Esophagus muscularis mucosa (tissue), 4 donors: ENCODE data around the gene RAB3A. TPM values are rescaled to one million over a fixed set of nuclear protein-coding genes. Genes with fewer than 3 reads are reported as not detected.
A peak's percentile ranks its signal among the peaks of the same experiment; 100 is the strongest.

ENCODE experiments used
- DNase-seq: peaks from one replicate; pipeline ENCODE4 v3.0.0-alpha.2; 2017; ENCODE audit errors: extremely low spot score
- H3K27ac ChIP-seq, 4 donors: fragments of 200-600 bp; sonication (generic); replicated peaks in 1 of 4; 1 replicate in 3 of 4; 2 replicates in 1 of 4; pipeline ENCODE4 v1.5.1; 2016 to 2019; ENCODE audit warnings: mild to moderate bottlenecking in 1 of 4
- H3K27me3 ChIP-seq, 4 donors: fragments of 200-600 bp; sonication (generic); one replicate each; pipeline versions ENCODE4 v1.5.1 to v1.6.0; 2016 to 2019
- H3K36me3 ChIP-seq, 4 donors: fragments of 200-600 bp; sonication (generic); one replicate each; pipeline ENCODE4 v1.5.1; 2016 to 2019
- H3K4me1 ChIP-seq, 4 donors: fragments of 200-600 bp; sonication (generic); one replicate each; pipeline ENCODE4 v1.5.1; 2016 to 2019
- H3K4me3 ChIP-seq, 4 donors: fragments of 200-600 bp; sonication (generic); 1 replicate in 2 of 4; 2 replicates in 2 of 4; pipeline ENCODE4 v1.5.1; 2016 to 2019; ENCODE audit warnings: mild to moderate bottlenecking in 4 of 4, moderate library complexity in 1 of 4
- H3K9me3 ChIP-seq, 4 donors: fragments of 200-600 bp; sonication (generic); 1 replicate in 3 of 4; 2 replicates in 1 of 4; pipeline ENCODE4 v1.5.1; 2016 to 2019
- EP300 ChIP-seq: sonication (generic); formaldehyde crosslinking; IDR thresholded peaks from one replicate; pipeline ENCODE4 v1.6.1; 2017; ENCODE audit warnings: antibody characterized with exemption
- POLR2A ChIP-seq: fragments of 450-650 bp; IDR thresholded peaks from one replicate; pipeline ENCODE4 v1.6.1; 2017; ENCODE audit warnings: antibody characterized with exemption, moderate library complexity, mild to moderate bottlenecking, low read depth
- POLR2AphosphoS5 ChIP-seq, 2 donors: sonication (generic); formaldehyde crosslinking; IDR thresholded peaks; one replicate each; pipeline ENCODE4 v1.6.1; 2017; ENCODE audit warnings: antibody characterized with exemption in 2 of 2
- WGBS: methylation state at CpG from one replicate; pipeline ENCODE4 v1.1.5; 2018; 5-methylcytosine and 5-hydroxymethylcytosine counted together
- intact Hi-C: fragments of 100-400 bp; cut with DNase I; formaldehyde crosslinking; loops from one replicate; pipeline ENCODE4 v1.15.1; 2023
- total RNA-seq, 4 donors: library from RNA; depleted of rRNA; stranded (reverse); fragments of >200 nt; gene quantifications; one replicate each; pipeline versions ENCODE4 v1.1.0 to v1.2.1, GENCODE V29; 2016
- TF ChIP-seq, protein P1 (sequence below), 3 experiments: fragments of 200-600 bp in 2 of 3; fragments of 450-650 bp in 1 of 3; sonication (generic) in 2 of 3; IDR thresholded peaks; one replicate each; pipeline ENCODE4 v1.5.1; 2017 to 2019; ENCODE audit warnings: antibody characterized with exemption in 3 of 3, mild to moderate bottlenecking in 2 of 3, moderate library complexity in 1 of 3

RAB3A gene
- total RNA-seq, 4 donors from 2014 or later: 1.7 to 2.5 (median 1.9) TPM

- Histone ChIP-seq H3K27me3 (peaks cover 0 to 11% (median 0%) of the 10 kb centered on the region in 4 donors), H3K4me1 (no peaks in the 10 kb centered on the region), H3K36me3 (no peaks in the 10 kb centered on the region), H3K4me3 (no peak overlapping the region), H3K9me3 (no peaks in the 10 kb centered on the region), H3K27ac (no peak overlapping the region)
- no peak for DNase-seq
- intact Hi-C loops: no loop called here
- TF ChIP-seq, protein P1, sequence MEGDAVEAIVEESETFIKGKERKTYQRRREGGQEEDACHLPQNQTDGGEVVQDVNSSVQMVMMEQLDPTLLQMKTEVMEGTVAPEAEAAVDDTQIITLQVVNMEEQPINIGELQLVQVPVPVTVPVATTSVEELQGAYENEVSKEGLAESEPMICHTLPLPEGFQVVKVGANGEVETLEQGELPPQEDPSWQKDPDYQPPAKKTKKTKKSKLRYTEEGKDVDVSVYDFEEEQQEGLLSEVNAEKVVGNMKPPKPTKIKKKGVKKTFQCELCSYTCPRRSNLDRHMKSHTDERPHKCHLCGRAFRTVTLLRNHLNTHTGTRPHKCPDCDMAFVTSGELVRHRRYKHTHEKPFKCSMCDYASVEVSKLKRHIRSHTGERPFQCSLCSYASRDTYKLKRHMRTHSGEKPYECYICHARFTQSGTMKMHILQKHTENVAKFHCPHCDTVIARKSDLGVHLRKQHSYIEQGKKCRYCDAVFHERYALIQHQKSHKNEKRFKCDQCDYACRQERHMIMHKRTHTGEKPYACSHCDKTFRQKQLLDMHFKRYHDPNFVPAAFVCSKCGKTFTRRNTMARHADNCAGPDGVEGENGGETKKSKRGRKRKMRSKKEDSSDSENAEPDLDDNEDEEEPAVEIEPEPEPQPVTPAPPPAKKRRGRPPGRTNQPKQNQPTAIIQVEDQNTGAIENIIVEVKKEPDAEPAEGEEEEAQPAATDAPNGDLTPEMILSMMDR (IDR thresholded peaks at IDR 0.05): no peak
- TF ChIP-seq POLR2AphosphoS5 (IDR thresholded peaks at IDR 0.05) (no peak), EP300 (no peak), POLR2A (no peak)
These were observed 20.3 kb downstream of the RAB3A start for GRCh38 chr19:18183529-18183928.

DNA sequence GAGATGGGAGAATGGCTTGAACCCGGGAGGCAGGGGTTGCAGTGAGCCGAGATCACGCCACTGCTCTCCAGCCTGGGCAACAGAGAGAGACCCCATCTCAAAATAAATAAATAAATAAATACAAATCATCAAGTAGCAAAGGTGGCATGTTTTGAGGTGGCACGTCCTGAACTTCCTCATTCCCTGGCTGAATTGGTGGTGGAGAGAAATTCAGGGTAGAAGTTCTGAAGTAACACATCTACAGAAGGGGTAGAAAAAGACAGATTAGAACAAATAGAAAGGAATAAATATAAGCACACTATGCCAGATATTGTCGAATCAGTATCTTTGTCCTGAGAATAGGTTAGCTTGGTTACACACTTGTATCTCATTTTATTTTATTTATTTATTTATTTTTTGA lies 23.9 kb downstream of the RAB3A start:
- WGBS: 88% methylated on average over 5 of the region's 5 CpGs
- intact Hi-C loops: no loop called here
- Histone ChIP-seq H3K27ac (no peak overlapping the region), H3K27me3 (no peaks in the 10 kb centered on the region), H3K4me3 (no peak overlapping the region), H3K4me1 (peaks cover 0 to 6% (median 2%) of the 10 kb centered on the region in 4 donors), H3K9me3 (no peaks in the 10 kb centered on the region), H3K36me3 (no peaks in the 10 kb centered on the region)
- TF ChIP-seq, protein P1 (IDR thresholded peaks at IDR 0.05): no peak
- TF ChIP-seq POLR2AphosphoS5 (IDR thresholded peaks at IDR 0.05): no peak
- no peak for TF ChIP-seq POLR2A
- TF ChIP-seq EP300: no peak
- no peak for DNase-seq

- DNase-seq: no peak
- no peak overlapping the region for H3K4me3 ChIP-seq
- no peaks in the 10 kb centered on the region for H3K9me3 ChIP-seq
- intact Hi-C loops: no loop called here
- H3K4me1 ChIP-seq: peaks cover 15 to 28% (median 22%) of the 10 kb centered on the region in 4 donors
- no peaks in the 10 kb centered on the region for H3K36me3 ChIP-seq
- WGBS: 81% methylated on average over 8 of the region's 19 CpGs
- H3K27ac ChIP-seq: no peak overlapping the region
- TF ChIP-seq, protein P1 (IDR thresholded peaks at IDR 0.05): no peak
- TF ChIP-seq POLR2AphosphoS5 (IDR thresholded peaks at IDR 0.05) (no peak), EP300 (no peak), POLR2A (no peak)
- H3K27me3 ChIP-seq: no peaks in the 10 kb centered on the region
These were observed 27.2 kb downstream of the RAB3A start for GRCh38 chr19:18176367-18177310.

GRCh38 chr19:18174983-18175382 lies 28.9 kb downstream of the RAB3A start:
- Histone ChIP-seq H3K4me1 (peaks cover 15 to 34% (median 26%) of the 10 kb centered on the region in 4 donors), H3K27me3 (no peaks in the 10 kb centered on the region), H3K27ac (no peak overlapping the region), H3K9me3 (no peaks in the 10 kb centered on the region), H3K36me3 (peaks cover 0 to 1% (median under 1%) of the 10 kb centered on the region in 4 donors), H3K4me3 (peak overlapping the region; percentile 63 to 83 (median 72))
- intact Hi-C loops: no loop called here
- WGBS: 87% methylated on average over 10 of the region's 11 CpGs
- no peak for TF ChIP-seq POLR2A
- no peak for DNase-seq

DNA sequence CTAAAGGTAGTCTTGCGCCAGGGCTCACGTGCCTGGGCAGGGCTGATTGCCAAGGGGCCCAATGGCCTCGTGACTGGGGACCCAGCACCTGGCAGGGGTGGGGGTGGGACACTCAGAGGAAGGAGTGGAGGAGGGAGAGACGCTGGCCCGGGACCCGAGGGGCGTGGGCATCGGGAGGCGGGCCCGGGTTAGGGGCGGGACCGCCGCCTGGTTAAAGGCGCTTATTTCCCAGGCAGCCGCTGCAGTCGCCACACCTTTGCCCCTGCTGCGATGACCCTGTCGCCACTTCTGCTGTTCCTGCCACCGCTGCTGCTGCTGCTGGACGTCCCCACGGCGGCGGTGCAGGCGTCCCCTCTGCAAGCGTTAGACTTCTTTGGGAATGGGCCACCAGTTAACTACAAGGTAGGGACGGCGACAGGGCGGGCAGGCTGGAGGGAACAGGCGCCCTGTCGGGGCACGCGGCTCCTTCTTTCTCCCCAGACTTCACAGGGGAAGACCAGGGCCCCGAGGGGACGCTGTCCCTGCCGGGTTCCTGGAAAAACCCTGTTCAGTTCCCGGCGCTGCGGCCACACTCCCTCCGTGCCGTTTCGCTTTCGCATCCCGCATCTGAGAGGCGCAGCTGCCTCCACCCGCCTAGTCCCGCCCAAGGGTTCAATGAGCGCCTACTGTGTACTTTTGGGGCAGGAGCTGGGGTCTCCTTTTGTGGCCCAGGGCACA lies 30.1 kb downstream of the RAB3A start, which contains the start of gene IFI30:
TSS of gene IFI30 (plus strand) at position 242 of the 717 bp plus-strand sequence. CDS start at position 271, 29 bp downstream.
- peak within 1 kb of the TSS; percentile 63 to 83 (median 72) for H3K4me3 ChIP-seq
- peaks cover 15 to 34% (median 26%) of the 10 kb centered on the region in 4 donors for H3K4me1 ChIP-seq
- DNase-seq: no peak
- H3K36me3 ChIP-seq: peaks cover 6 to 14% (median 12%) of the 10 kb centered on the region in 4 donors
- intact Hi-C loops: no loop called here
- TF ChIP-seq POLR2AphosphoS5 (IDR thresholded peaks at IDR 0.05) (peak; percentile 51 to 61), POLR2A (peak; percentile 31)
- TF ChIP-seq, protein P1 (IDR thresholded peaks at IDR 0.05): no peak
- no peaks in the 10 kb centered on the region for H3K27me3 ChIP-seq
- H3K9me3 ChIP-seq: no peaks in the 10 kb centered on the region
- 0% methylated on average over 31 of the region's 47 CpGs for WGBS
- peak within 1 kb of the TSS; percentile 29 to 72 (median 60) for H3K27ac ChIP-seq
